ES-I3 (cell line): ENCODE measurements around the gene SRD5A3.
"Not testable (repeated sequence)": the region's sequence is repeated elsewhere in the genome, so short reads cannot be mapped to it uniquely, and the experiment has no call there.

Source experiments
- H3K36me3 ChIP-seq: 2 replicates; pipeline ENCODE4 v1.6.1; 2013; ENCODE audit warnings: mild to moderate bottlenecking, low read length, control low read depth, moderate library complexity; ENCODE audit not compliant: insufficient read depth
- H3K4me1 ChIP-seq: 2 replicates; pipeline ENCODE4 v1.6.1; 2013; ENCODE audit warnings: mild to moderate bottlenecking, control low read depth, low read length; ENCODE audit not compliant: insufficient read depth
- H3K9ac ChIP-seq: 2 replicates; pipeline ENCODE4 v1.6.1; 2013; ENCODE audit warnings: low read depth, mild to moderate bottlenecking, low read length, moderate library complexity
- H3K9me3 ChIP-seq: 2 replicates; pipeline ENCODE4 v1.6.1; 2013; ENCODE audit warnings: mild to moderate bottlenecking, low read length, moderate library complexity; ENCODE audit not compliant: control insufficient read depth, insufficient read depth

Gene SRD5A3

DNA sequence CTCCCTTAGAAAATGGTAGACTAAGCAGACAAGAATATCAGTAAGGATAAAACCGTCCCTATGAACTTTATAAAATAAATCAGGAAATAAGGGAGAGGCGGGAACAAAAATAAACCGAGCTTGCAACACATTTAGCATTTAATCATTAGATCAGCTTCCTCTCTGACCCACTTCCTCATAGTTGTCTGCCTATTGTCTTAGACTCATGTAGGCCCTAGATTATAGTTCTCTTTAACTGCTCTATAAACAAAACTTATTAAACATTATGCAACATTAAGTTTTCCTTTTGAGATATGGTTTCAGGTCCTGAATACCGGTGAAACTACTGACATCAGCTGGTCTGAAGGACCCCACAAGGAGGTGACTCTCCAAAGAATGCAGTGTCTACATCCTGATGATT lies 15.8 kb upstream of the SRD5A3 start:
- no peaks in the 10 kb centered on the region for H3K36me3 ChIP-seq
- H3K9me3 ChIP-seq = peaks cover 5% of the 10 kb centered on the region; the same call in 1 of the 2 replicates
- H3K4me1 ChIP-seq = no peaks in the 10 kb centered on the region
- no peak overlapping the region for H3K9ac ChIP-seq

GRCh38 chr4:55336138-55337034 lies 9.7 kb upstream of the SRD5A3 start:
- Histone ChIP-seq H3K9ac (no peak overlapping the region), H3K9me3 (no peaks in the 10 kb centered on the region), H3K4me1 (no peaks in the 10 kb centered on the region)

DNA sequence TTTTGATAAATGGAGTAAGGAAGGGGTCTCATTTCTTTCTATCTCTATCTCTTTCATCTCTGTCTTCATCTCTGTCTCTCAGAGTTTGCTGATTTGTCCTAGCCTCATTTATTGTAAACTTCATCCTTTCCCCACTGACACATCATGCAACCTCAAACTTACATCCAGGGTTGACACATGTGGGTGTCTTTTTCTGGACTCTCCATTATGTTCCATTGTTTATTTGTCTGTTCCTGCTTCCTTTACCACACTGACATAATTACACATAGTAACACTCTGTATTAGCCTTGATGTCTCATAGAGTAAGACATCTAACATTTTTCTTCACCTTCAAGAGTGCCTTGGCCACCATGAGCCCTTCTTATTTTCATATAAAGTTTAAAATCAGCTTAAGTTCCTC lies 8.1 kb upstream of the SRD5A3 start:
- Histone ChIP-seq H3K36me3 (no peaks in the 10 kb centered on the region), H3K9ac (no peak overlapping the region), H3K4me1 (no peaks in the 10 kb centered on the region), H3K9me3 (no peaks in the 10 kb centered on the region)

More at GRCh38 chr4:55336138-55337034, 9.7 kb upstream of the SRD5A3 start:
- no peaks in the 10 kb centered on the region for H3K36me3 ChIP-seq

- Histone ChIP-seq H3K4me1 (no peaks in the 10 kb centered on the region), H3K9me3 (no peaks in the 10 kb centered on the region), H3K36me3 (no peaks in the 10 kb centered on the region), H3K9ac (no peak overlapping the region)
These were observed 7.6 kb upstream of the SRD5A3 start for GRCh38 chr4:55338486-55338885.

GRCh38 chr4:55340266-55340665 lies 5.8 kb upstream of the SRD5A3 start:
- H3K4me1 ChIP-seq = no peaks in the 10 kb centered on the region
- no peaks in the 10 kb centered on the region for H3K36me3 ChIP-seq
- H3K9me3 ChIP-seq = no peaks in the 10 kb centered on the region
- H3K9ac ChIP-seq = no peak overlapping the region

DNA sequence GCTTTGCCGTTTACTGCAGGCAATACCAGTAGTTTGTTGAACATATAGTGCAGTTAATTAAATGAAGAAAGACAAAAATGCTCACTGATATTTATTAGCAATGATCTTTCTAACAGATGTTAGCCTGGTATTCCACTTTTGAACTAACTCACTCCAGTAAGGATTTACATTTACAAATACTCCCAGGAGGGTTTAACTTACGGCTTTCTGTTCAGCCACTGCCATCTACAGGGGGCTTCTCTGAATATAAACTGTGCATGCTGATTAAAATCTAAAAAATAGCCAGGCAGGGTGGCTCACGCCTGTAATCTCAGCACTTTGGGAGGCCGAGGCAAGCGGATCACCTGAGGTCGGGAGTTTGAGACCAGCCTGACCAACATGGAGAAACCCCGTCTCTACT lies 2.2 kb upstream of the SRD5A3 start:
- Histone ChIP-seq H3K9ac (no peak overlapping the region), H3K9me3 (no peaks in the 10 kb centered on the region), H3K4me1 (0 out of 2 replicates have a peak, but pooled peaks cover 3% of the 10 kb centered on the region), H3K36me3 (no peaks in the 10 kb centered on the region)

DNA sequence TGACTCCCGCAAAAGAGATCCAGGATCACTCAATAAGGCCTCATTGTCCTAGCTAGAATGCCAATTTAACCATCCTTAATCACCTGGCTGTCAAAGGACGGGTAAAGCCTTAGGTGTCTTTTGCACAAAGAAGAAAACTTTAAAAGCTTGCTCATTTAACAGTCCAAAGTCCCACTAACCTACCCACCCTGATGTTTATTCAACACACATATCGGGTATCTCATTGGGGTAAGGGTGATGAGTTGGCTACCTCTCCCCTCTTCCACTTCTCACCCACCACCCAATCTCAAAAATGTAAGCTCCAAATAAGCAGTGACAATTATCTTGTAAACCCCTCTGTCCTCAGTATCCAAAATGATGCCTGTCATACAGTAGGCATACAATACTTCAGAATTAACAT lies 988 bp upstream of the SRD5A3 start:
- no peaks in the 10 kb centered on the region for H3K9me3 ChIP-seq
- H3K36me3 ChIP-seq = no peaks in the 10 kb centered on the region
- H3K4me1 ChIP-seq = 0 out of 2 replicates have a peak, but pooled peaks cover 3% of the 10 kb centered on the region
- H3K9ac ChIP-seq = no peak overlapping the region

GRCh38 chr4:55346851-55347255 lies 811 bp downstream of the SRD5A3 start:
- no peaks in the 10 kb centered on the region for H3K9me3 ChIP-seq
- no peaks in the 10 kb centered on the region for H3K36me3 ChIP-seq
- 0 out of 2 replicates have a peak, but pooled peaks cover 3% of the 10 kb centered on the region for H3K4me1 ChIP-seq
- peak overlapping the region; percentile 90 for H3K9ac ChIP-seq

DNA sequence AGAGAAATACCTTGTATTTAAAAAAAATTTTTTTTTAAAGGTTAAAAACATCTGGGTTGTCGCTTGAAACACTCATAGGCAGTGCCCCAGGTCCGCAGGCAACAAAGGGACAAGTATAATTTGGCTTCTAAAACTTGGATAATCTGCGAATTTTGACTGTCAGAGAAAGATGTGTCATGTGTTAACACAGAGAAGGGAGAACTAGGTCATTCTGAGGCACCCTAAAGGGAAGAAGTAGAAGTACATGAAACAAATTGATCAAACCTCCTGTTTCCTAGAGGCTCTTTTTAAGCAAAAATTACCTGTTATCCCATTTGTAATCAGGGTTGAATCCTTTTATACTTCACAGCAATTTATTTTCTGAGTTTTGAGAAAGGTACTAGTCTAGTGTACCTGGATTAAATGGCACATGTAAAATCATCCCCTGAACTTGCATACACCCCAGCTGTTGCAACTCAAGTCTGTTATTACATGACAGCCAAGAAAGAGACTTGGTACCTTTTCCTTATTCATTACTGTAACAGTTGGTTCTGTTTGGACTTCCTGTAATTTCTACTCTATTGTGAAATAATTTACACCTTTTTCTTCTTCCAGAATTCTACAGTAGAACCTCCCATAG lies 1.7 kb downstream of the SRD5A3 start:
- no peaks in the 10 kb centered on the region for H3K9me3 ChIP-seq
- H3K36me3 ChIP-seq = no peaks in the 10 kb centered on the region
- H3K4me1 ChIP-seq = 0 out of 2 replicates have a peak, but pooled peaks cover 3% of the 10 kb centered on the region
- H3K9ac ChIP-seq = no peak overlapping the region

DNA sequence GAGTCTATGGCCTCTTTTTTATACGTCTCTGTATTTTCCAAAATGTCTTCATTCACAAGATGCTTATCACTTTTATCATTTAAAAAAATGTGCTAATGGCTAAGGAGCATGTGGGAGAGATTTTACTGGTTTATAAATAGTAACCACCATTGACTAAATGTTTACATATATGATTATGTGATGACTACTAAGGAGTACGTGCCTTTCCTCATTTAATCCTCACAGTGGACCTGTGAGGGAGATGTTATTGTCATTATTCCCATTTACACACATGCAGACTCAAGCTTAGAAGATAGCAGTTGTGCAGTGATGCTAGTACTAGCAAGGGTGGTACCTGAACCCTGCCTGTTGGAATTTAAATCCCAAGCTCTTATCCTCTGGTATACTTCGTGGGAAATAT lies 2.4 kb downstream of the SRD5A3 start:
- Histone ChIP-seq H3K4me1 (0 out of 2 replicates have a peak, but pooled peaks cover 3% of the 10 kb centered on the region), H3K36me3 (no peaks in the 10 kb centered on the region), H3K9ac (no peak overlapping the region), H3K9me3 (no peaks in the 10 kb centered on the region)

- H3K9ac ChIP-seq, H3K36me3 ChIP-seq, H3K9me3 ChIP-seq, H3K4me1 ChIP-seq: not testable (repeated sequence)
These were observed 4.8 kb downstream of the SRD5A3 start for GRCh38 chr4:55350870-55351269.

DNA sequence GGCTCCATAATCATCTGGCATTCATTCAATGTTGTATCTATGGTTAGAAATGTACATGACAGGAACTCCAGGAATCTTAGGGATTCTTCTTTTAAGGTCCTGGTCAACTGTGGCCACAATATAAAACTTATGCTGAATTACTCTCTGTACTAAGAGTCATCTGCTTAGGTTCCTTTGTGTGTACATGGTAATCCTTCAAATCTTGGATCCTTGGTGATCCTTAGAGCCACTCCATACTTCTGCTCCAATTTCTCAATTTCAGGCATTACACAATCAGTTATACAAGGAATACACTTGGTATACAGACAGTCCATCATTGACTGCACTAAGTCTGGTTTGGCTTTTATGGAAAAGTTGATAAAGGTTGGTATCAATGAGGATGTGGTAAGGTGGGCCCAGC lies 5.8 kb downstream of the SRD5A3 start:
- Histone ChIP-seq H3K9ac (no peak overlapping the region), H3K9me3 (no peaks in the 10 kb centered on the region), H3K4me1 (0 out of 2 replicates have a peak, but pooled peaks cover 3% of the 10 kb centered on the region), H3K36me3 (no peaks in the 10 kb centered on the region)

GRCh38 chr4:55352726-55353125 lies 6.7 kb downstream of the SRD5A3 start:
- Histone ChIP-seq H3K4me1 (0 out of 2 replicates have a peak, but pooled peaks cover 3% of the 10 kb centered on the region), H3K9me3 (no peaks in the 10 kb centered on the region), H3K9ac (no peak overlapping the region), H3K36me3 (no peaks in the 10 kb centered on the region)

GRCh38 chr4:55353228-55353747 lies 7.2 kb downstream of the SRD5A3 start:
- H3K36me3 ChIP-seq, H3K4me1 ChIP-seq, H3K9me3 ChIP-seq, H3K9ac ChIP-seq: not testable (repeated sequence)

DNA sequence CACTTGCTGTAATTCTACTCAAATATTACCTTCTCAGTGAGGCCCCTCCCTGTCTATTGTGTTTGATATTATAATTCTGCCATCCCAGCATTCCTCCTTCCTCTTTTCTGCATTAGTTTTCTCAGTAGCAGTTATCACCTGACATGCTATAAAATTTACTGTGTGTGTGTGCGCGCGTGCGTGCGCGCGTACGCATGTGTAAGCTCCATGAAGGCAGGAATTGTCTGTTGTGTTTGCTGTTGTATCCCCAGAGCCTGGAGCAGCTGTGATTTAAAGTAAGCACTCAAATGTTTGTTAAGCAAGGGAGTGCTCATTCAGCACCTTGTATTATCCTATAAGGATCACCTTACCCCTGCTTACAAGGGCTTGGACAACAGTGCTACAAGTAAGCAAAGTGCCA lies 8.6 kb downstream of the SRD5A3 start:
- Histone ChIP-seq H3K4me1 (peaks cover 5% of the 10 kb centered on the region; the same call in 1 of the 2 replicates), H3K36me3 (no peaks in the 10 kb centered on the region), H3K9me3 (no peaks in the 10 kb centered on the region), H3K9ac (no peak overlapping the region)
